WTC11 (cell line): ENCODE data around the gene RPL15. TPM values are rescaled to one million over a fixed set of nuclear protein-coding genes. Genes with fewer than 3 reads are reported as not detected.
A peak's percentile ranks its signal among the peaks of the same experiment; 100 is the strongest.

Experiments used
- ATAC-seq: fragments of 200-7000 bp; cut with Tn5 transposase; 2 replicates; pipeline ENCODE4 v1.10.0; 2021; ENCODE audit warnings: mild to moderate bottlenecking, moderate library complexity
- CTCF ChIA-PET: fragments of 300-600 bp; sonication (Branson Sonifier 250); formaldehyde crosslinking; loops from one replicate; lab custom pipeline; 2021; ENCODE audit warnings: antibody characterized with exemption; lab: Charles Lee
- POLR2A ChIA-PET: fragments of 350-600 bp; sonication (Branson Sonifier 250); formaldehyde crosslinking; loops from one replicate; lab custom pipeline; 2021; ENCODE audit warnings: antibody characterized with exemption; lab: Charles Lee
- DNase-seq: peaks from one replicate; pipeline ENCODE4 v3.0.0; 2021; ENCODE audit warnings: low spot score
- H3K27ac Mint-ChIP-seq: 2 replicates; pipeline ENCODE4 v1.8.0; 2021; ENCODE audit warnings: mixed read lengths
- H3K27me3 Mint-ChIP-seq: 2 replicates; pipeline ENCODE4 v1.8.0; 2021; ENCODE audit warnings: low read depth, mild to moderate bottlenecking, moderate library complexity, mixed read lengths
- H3K36me3 Mint-ChIP-seq: 2 replicates; pipeline ENCODE4 v1.8.0; 2021; ENCODE audit warnings: mixed read lengths
- H3K4me1 Mint-ChIP-seq: 2 replicates; pipeline ENCODE4 v1.8.0; 2022; ENCODE audit warnings: mixed read lengths
- H3K4me3 Mint-ChIP-seq: 2 replicates; pipeline ENCODE4 v1.8.0; 2021; ENCODE audit warnings: mild to moderate bottlenecking, moderate library complexity, mixed read lengths
- H3K9me3 Mint-ChIP-seq: 2 replicates; pipeline ENCODE4 v1.8.0; 2021; ENCODE audit warnings: mixed read lengths
- CREM ChIP-seq: sonication (generic); formaldehyde crosslinking; IDR thresholded peaks from 2 replicates; pipeline ENCODE4 v1.8.1; 2022; ENCODE audit warnings: mild to moderate bottlenecking, missing genetic modification reagents, moderate library complexity
- ELF4 ChIP-seq: sonication (generic); formaldehyde crosslinking; IDR thresholded peaks from 2 replicates; pipeline ENCODE4 v1.8.1; 2022; ENCODE audit warnings: low read depth, mild to moderate bottlenecking, moderate library complexity, missing genetic modification reagents
- MYBL2 ChIP-seq: sonication (generic); formaldehyde crosslinking; IDR thresholded peaks from 2 replicates; pipeline ENCODE4 v1.8.1; 2023; ENCODE audit warnings: mild to moderate bottlenecking, moderate library complexity, missing genetic modification reagents
- NFATC4 ChIP-seq: fragments of 250-450 bp; sonication (Bioruptor Pico); IDR thresholded peaks from 2 replicates; pipeline ENCODE4 v1.9.0; 2021; ENCODE audit warnings: mild to moderate bottlenecking
- NR1H2 ChIP-seq: sonication (generic); formaldehyde crosslinking; IDR thresholded peaks from 2 replicates; pipeline ENCODE4 v1.9.0; 2021; ENCODE audit warnings: mild to moderate bottlenecking, moderate library complexity, missing genetic modification reagents
- OVOL2 ChIP-seq: fragments of 250-450 bp; sonication (Bioruptor Pico); IDR thresholded peaks from 2 replicates; pipeline ENCODE4 v1.9.0; 2021; ENCODE audit warnings: mild to moderate bottlenecking, borderline replicate concordance
- PRRX2 ChIP-seq: fragments of 250-450 bp; sonication (Bioruptor Pico); IDR thresholded peaks from 2 replicates; pipeline ENCODE4 v1.8.0; 2021; ENCODE audit warnings: mild to moderate bottlenecking
- RORB ChIP-seq: fragments of 250-450 bp; sonication (Bioruptor Pico); IDR thresholded peaks from 2 replicates; pipeline ENCODE4 v1.9.0; 2021; ENCODE audit warnings: mild to moderate bottlenecking
- ZBTB21 ChIP-seq: sonication (generic); formaldehyde crosslinking; IDR thresholded peaks from 2 replicates; pipeline ENCODE4 v1.8.1; 2023; ENCODE audit warnings: mild to moderate bottlenecking, missing genetic modification reagents, borderline replicate concordance
- ZNF416 ChIP-seq: fragments of 250-450 bp; sonication (Bioruptor Pico); IDR thresholded peaks from 2 replicates; pipeline ENCODE4 v1.9.0; 2021; ENCODE audit warnings: mild to moderate bottlenecking, inconsistent platforms
- ZNF671 ChIP-seq: fragments of 250-450 bp; sonication (Bioruptor Pico); IDR thresholded peaks from 2 replicates; pipeline ENCODE4 v1.8.0; 2021; ENCODE audit warnings: mild to moderate bottlenecking
- total RNA-seq: library from RNA; stranded (reverse); gene quantifications from 3 replicates; pipeline ENCODE4 v1.2.3, GENCODE V29; 2021
- TF ChIP-seq, protein P1 (sequence below): sonication (generic); formaldehyde crosslinking; IDR thresholded peaks from 2 replicates; pipeline ENCODE4 v1.8.0; 2022; ENCODE audit warnings: mild to moderate bottlenecking, missing genetic modification reagents
- TF ChIP-seq, protein P2 (sequence below): sonication (generic); formaldehyde crosslinking; IDR thresholded peaks from 2 replicates; pipeline ENCODE4 v1.8.1; 2023; ENCODE audit warnings: mild to moderate bottlenecking, missing genetic modification reagents, moderate library complexity
- TF ChIP-seq, protein P3 (sequence below): fragments of 250-450 bp; sonication (Bioruptor Pico); IDR thresholded peaks from 2 replicates; pipeline ENCODE4 v1.9.0; 2021; ENCODE audit warnings: mild to moderate bottlenecking, borderline replicate concordance
- TF ChIP-seq, protein P4 (sequence below): sonication (generic); formaldehyde crosslinking; IDR thresholded peaks from 2 replicates; pipeline ENCODE4 v1.8.1; 2022; ENCODE audit warnings: low read depth, missing genetic modification reagents, borderline replicate concordance
- TF ChIP-seq, protein P5 (sequence below): sonication (generic); formaldehyde crosslinking; IDR thresholded peaks from 2 replicates; pipeline ENCODE4 v1.8.1; 2023; ENCODE audit warnings: mild to moderate bottlenecking, moderate library complexity, missing genetic modification reagents
- TF ChIP-seq, protein P6 (sequence below): sonication (generic); formaldehyde crosslinking; conservative IDR thresholded peaks from 2 replicates; pipeline ENCODE4 v1.8.1; 2022; ENCODE audit warnings: mild to moderate bottlenecking, missing genetic modification reagents
- TF ChIP-seq, protein P7 (sequence below): fragments of 250-450 bp; sonication (Bioruptor Pico); IDR thresholded peaks from 2 replicates; pipeline ENCODE4 v1.8.0; 2021; ENCODE audit warnings: mild to moderate bottlenecking
- TF ChIP-seq, protein P8 (sequence below): sonication (generic); formaldehyde crosslinking; conservative IDR thresholded peaks from 2 replicates; pipeline ENCODE4 v1.8.1; 2023; ENCODE audit warnings: mild to moderate bottlenecking, low read depth, missing genetic modification reagents, moderate library complexity
- TF ChIP-seq, protein P9 (sequence below): sonication (generic); formaldehyde crosslinking; IDR thresholded peaks from 2 replicates; pipeline ENCODE4 v1.8.0; 2022; ENCODE audit warnings: mild to moderate bottlenecking, missing genetic modification reagents

The RPL15 gene
- total RNA-seq, 1 experiment from 2014 or later, result 2,428 TPM

DNA sequence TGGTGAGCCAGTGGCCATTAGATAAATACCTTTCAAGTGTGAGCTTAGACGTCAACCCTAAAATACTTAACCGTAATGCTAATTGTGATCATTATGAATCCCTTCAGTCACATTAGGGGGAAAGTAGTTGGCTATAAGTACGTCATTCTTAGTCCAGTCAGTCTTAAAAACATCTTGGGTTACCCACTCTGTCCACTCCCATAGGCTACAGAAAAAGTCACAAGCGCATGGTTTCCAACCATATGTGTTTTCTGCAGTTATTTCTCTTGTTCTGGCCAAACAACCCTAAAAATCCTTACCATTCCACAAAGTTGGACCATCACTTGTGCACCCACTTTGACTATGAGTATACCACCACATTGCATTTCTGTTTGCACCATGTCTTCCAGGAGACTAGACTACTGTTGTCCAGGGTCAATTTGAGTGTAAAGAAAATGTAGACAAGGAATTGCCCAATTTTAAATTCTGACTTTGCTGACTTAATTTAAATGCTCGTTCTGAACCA lies 3.3 kb downstream of the RPL15 start (continued):
- TF ChIP-seq, protein P1, sequence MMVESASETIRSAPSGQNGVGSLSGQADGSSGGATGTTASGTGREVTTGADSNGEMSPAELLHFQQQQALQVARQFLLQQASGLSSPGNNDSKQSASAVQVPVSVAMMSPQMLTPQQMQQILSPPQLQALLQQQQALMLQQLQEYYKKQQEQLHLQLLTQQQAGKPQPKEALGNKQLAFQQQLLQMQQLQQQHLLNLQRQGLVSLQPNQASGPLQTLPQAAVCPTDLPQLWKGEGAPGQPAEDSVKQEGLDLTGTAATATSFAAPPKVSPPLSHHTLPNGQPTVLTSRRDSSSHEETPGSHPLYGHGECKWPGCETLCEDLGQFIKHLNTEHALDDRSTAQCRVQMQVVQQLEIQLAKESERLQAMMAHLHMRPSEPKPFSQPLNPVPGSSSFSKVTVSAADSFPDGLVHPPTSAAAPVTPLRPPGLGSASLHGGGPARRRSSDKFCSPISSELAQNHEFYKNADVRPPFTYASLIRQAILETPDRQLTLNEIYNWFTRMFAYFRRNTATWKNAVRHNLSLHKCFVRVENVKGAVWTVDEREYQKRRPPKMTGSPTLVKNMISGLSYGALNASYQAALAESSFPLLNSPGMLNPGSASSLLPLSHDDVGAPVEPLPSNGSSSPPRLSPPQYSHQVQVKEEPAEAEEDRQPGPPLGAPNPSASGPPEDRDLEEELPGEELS (CRISPR knock-in tag), result no peak
- peak; percentile 66 for TF ChIP-seq NFATC4 (CRISPR knock-in tag)
- no peak for TF ChIP-seq RORB (CRISPR knock-in tag)
- peak; percentile 83; the same call in 1 of the 2 replicates for TF ChIP-seq PRRX2 (CRISPR knock-in tag)
- TF ChIP-seq, protein P2, sequence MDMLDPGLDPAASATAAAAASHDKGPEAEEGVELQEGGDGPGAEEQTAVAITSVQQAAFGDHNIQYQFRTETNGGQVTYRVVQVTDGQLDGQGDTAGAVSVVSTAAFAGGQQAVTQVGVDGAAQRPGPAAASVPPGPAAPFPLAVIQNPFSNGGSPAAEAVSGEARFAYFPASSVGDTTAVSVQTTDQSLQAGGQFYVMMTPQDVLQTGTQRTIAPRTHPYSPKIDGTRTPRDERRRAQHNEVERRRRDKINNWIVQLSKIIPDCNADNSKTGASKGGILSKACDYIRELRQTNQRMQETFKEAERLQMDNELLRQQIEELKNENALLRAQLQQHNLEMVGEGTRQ (CRISPR knock-in tag), result no peak
- TF ChIP-seq ZBTB21, result no peak
- TF ChIP-seq, protein P3, sequence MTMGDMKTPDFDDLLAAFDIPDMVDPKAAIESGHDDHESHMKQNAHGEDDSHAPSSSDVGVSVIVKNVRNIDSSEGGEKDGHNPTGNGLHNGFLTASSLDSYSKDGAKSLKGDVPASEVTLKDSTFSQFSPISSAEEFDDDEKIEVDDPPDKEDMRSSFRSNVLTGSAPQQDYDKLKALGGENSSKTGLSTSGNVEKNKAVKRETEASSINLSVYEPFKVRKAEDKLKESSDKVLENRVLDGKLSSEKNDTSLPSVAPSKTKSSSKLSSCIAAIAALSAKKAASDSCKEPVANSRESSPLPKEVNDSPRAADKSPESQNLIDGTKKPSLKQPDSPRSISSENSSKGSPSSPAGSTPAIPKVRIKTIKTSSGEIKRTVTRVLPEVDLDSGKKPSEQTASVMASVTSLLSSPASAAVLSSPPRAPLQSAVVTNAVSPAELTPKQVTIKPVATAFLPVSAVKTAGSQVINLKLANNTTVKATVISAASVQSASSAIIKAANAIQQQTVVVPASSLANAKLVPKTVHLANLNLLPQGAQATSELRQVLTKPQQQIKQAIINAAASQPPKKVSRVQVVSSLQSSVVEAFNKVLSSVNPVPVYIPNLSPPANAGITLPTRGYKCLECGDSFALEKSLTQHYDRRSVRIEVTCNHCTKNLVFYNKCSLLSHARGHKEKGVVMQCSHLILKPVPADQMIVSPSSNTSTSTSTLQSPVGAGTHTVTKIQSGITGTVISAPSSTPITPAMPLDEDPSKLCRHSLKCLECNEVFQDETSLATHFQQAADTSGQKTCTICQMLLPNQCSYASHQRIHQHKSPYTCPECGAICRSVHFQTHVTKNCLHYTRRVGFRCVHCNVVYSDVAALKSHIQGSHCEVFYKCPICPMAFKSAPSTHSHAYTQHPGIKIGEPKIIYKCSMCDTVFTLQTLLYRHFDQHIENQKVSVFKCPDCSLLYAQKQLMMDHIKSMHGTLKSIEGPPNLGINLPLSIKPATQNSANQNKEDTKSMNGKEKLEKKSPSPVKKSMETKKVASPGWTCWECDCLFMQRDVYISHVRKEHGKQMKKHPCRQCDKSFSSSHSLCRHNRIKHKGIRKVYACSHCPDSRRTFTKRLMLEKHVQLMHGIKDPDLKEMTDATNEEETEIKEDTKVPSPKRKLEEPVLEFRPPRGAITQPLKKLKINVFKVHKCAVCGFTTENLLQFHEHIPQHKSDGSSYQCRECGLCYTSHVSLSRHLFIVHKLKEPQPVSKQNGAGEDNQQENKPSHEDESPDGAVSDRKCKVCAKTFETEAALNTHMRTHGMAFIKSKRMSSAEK, result 0 out of 2 replicates have a peak, but pooled peaks have one; percentile 82
- TF ChIP-seq ELF4 (CRISPR knock-in tag), result no peak
- TF ChIP-seq MYBL2 (CRISPR knock-in tag), result no peak
- 0 out of 2 replicates have a peak, but pooled peaks have one; percentile 6 for TF ChIP-seq CREM (CRISPR knock-in tag)
- TF ChIP-seq ZNF416 (CRISPR knock-in tag), result peak; percentile 21
- TF ChIP-seq, protein P4, sequence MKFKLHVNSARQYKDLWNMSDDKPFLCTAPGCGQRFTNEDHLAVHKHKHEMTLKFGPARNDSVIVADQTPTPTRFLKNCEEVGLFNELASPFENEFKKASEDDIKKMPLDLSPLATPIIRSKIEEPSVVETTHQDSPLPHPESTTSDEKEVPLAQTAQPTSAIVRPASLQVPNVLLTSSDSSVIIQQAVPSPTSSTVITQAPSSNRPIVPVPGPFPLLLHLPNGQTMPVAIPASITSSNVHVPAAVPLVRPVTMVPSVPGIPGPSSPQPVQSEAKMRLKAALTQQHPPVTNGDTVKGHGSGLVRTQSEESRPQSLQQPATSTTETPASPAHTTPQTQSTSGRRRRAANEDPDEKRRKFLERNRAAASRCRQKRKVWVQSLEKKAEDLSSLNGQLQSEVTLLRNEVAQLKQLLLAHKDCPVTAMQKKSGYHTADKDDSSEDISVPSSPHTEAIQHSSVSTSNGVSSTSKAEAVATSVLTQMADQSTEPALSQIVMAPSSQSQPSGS (CRISPR knock-in tag), result no peak
- no peak for TF ChIP-seq OVOL2 (CRISPR knock-in tag)
- TF ChIP-seq, protein P5, sequence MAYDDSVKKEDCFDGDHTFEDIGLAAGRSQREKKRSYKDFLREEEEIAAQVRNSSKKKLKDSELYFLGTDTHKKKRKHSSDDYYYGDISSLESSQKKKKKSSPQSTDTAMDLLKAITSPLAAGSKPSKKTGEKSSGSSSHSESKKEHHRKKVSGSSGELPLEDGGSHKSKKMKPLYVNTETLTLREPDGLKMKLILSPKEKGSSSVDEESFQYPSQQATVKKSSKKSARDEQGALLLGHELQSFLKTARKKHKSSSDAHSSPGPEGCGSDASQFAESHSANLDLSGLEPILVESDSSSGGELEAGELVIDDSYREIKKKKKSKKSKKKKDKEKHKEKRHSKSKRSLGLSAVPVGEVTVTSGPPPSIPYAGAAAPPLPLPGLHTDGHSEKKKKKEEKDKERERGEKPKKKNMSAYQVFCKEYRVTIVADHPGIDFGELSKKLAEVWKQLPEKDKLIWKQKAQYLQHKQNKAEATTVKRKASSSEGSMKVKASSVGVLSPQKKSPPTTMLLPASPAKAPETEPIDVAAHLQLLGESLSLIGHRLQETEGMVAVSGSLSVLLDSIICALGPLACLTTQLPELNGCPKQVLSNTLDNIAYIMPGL (CRISPR knock-in tag), result no peak
- TF ChIP-seq, protein P6, sequence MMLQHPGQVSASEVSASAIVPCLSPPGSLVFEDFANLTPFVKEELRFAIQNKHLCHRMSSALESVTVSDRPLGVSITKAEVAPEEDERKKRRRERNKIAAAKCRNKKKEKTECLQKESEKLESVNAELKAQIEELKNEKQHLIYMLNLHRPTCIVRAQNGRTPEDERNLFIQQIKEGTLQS (CRISPR knock-in tag), result no peak
- TF ChIP-seq, all 79 proteins: peak for 8

DNA sequence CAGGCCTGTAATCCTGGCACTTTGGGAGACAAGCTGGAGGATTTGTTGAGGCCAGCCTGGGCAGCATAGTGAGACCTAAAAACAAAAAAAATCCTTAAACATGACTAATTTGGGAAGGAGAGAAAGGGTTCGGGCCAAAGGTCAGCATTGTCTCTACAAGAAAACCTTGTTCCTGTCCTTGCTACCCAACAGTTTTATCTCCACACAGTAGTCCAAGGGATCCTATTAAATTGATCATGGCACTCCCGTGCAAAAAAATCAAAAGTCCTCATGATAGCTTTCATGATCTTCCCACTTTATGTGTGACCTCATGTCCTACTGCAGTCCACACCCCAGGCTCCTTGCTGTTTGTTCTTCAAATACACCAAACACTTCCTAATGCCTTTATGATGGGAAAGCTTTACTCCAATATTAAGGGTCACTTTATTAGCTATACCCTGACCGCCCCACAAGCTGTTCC lies 4.2 kb downstream of the RPL15 start:
- H3K27ac Mint-ChIP-seq, result peak overlapping the region; percentile 51
- H3K27me3 Mint-ChIP-seq, result no peaks in the 10 kb centered on the region; the same call in 1 of the 2 replicates
- no peak for ATAC-seq
- DNase-seq, result no peak
- peaks cover 37% of the 10 kb centered on the region for H3K36me3 Mint-ChIP-seq
- peaks cover 41% of the 10 kb centered on the region for H3K4me1 Mint-ChIP-seq
- POLR2A ChIA-PET, result interaction anchor here (0.7 kb wide), 2 partner anchors 28 to 234 kb away, joined by 4 to 6 read pairs; no protein-coding TSS in a partner anchor
- CTCF ChIA-PET, result no interaction called here
- H3K4me3 Mint-ChIP-seq, result no peak overlapping the region
- no peaks in the 10 kb centered on the region for H3K9me3 Mint-ChIP-seq
- TF ChIP-seq, protein P7, sequence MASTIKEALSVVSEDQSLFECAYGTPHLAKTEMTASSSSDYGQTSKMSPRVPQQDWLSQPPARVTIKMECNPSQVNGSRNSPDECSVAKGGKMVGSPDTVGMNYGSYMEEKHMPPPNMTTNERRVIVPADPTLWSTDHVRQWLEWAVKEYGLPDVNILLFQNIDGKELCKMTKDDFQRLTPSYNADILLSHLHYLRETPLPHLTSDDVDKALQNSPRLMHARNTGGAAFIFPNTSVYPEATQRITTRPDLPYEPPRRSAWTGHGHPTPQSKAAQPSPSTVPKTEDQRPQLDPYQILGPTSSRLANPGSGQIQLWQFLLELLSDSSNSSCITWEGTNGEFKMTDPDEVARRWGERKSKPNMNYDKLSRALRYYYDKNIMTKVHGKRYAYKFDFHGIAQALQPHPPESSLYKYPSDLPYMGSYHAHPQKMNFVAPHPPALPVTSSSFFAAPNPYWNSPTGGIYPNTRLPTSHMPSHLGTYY, result peak; percentile 97
- TF ChIP-seq, protein P8, sequence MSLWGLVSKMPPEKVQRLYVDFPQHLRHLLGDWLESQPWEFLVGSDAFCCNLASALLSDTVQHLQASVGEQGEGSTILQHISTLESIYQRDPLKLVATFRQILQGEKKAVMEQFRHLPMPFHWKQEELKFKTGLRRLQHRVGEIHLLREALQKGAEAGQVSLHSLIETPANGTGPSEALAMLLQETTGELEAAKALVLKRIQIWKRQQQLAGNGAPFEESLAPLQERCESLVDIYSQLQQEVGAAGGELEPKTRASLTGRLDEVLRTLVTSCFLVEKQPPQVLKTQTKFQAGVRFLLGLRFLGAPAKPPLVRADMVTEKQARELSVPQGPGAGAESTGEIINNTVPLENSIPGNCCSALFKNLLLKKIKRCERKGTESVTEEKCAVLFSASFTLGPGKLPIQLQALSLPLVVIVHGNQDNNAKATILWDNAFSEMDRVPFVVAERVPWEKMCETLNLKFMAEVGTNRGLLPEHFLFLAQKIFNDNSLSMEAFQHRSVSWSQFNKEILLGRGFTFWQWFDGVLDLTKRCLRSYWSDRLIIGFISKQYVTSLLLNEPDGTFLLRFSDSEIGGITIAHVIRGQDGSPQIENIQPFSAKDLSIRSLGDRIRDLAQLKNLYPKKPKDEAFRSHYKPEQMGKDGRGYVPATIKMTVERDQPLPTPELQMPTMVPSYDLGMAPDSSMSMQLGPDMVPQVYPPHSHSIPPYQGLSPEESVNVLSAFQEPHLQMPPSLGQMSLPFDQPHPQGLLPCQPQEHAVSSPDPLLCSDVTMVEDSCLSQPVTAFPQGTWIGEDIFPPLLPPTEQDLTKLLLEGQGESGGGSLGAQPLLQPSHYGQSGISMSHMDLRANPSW, result no peak
- TF ChIP-seq NR1H2 (CRISPR knock-in tag), result no peak
- TF ChIP-seq, protein P9, sequence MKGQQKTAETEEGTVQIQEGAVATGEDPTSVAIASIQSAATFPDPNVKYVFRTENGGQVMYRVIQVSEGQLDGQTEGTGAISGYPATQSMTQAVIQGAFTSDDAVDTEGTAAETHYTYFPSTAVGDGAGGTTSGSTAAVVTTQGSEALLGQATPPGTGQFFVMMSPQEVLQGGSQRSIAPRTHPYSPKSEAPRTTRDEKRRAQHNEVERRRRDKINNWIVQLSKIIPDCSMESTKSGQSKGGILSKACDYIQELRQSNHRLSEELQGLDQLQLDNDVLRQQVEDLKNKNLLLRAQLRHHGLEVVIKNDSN (CRISPR knock-in tag), result no peak
- TF ChIP-seq ZNF671 (CRISPR knock-in tag), result peak; percentile 89
